Stimulated activated CD8-positive, alpha-beta memory T cell treated with anti-CD3 and anti-CD28 coated beads, Interleukin-12 subunit alpha, Interleukin-12 subunit beta, amount 100 ng/mL, for 1 hour (primary cell): Measurements from ENCODE around the gene ETFA.

ENCODE experiments used
- DNase-seq: peaks from one replicate; pipeline ENCODE4 v3.0.0-alpha.2; 2020; ENCODE audit warnings: low read depth

Gene ETFA

DNA sequence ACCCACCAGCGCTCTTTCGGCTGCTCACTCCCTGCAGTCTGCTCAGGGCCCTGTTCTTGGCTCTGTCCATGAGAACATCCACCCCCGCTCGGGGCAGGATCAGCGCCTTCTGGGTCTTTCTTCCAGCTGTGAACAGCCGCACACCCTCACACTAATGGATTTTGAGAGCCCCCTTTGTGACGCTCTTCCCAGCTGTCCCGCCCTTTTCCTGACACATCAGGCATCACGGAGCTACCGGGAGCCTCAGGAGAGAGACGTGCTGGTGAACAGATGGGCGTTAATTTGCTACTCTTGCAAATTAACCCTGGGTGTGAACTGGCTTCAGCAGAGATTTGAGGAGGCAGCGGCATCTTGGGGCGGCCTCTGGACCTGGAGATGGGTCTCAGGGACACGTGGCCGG, 138.5 kb downstream of the ETFA start:
- no peak for DNase-seq

DNA sequence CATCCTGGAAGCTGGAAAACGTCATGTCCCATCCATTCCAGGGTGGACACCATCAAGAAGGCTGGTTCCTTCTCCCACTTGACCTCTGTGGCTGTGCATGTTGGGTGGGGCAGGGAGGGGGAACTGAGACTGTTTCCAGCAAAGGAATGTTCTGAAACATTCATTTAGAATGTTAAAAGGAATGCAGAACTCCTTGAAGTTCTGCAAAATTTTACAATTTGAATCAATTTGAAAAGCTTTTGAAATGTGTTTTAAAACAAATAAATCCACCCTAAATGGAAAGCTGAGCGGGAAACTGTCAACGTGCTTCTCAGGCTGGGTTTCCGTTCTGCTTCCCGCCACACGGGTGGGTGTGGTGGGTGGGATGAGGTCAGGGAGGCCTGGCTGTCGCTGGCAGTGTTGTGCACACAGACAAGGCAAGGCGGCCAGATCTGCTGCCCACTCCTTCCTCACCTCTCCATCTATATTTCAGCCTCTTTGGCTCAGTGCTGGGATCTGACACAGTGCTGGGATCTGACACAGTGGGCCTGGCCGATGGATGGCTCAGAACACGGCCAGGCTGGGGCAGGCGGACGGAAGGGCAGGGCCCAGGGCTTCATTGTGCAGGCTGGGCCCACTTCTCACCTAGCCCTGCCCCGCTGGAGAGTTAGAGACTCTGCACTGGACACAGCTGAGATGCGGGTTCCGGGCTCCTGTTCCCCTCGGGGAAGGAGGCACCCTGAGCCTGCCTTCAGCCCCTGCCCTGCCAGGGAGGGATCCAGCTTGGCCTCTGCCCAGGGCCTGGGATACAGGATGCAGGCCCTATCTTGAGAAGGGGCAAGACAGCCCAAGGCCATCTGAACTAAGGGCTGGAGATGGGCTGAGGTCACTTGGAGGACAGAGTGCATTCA, 141.1 kb downstream of the ETFA start:
- DNase-seq: no peak

DNA sequence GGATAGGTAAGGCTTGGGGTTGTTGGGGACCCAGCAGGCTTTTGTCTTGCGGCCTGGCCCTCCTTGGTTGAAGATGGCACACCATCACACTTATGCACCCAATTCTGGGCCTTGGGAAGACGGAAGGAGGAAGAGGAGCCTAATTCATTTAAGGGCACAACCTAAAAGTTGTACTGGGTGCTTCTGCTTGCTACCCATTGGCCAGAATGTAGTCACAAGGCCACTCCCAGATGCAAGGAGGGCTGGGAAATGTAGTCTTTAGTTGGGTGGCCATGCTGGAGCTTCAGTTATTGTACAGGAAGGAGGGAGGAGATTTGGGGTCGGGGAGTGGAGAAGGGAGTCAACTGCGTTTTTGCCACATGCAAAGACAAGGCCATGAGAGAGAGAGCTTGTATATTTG, 142.3 kb downstream of the ETFA start:
- DNase-seq: no peak

DNA sequence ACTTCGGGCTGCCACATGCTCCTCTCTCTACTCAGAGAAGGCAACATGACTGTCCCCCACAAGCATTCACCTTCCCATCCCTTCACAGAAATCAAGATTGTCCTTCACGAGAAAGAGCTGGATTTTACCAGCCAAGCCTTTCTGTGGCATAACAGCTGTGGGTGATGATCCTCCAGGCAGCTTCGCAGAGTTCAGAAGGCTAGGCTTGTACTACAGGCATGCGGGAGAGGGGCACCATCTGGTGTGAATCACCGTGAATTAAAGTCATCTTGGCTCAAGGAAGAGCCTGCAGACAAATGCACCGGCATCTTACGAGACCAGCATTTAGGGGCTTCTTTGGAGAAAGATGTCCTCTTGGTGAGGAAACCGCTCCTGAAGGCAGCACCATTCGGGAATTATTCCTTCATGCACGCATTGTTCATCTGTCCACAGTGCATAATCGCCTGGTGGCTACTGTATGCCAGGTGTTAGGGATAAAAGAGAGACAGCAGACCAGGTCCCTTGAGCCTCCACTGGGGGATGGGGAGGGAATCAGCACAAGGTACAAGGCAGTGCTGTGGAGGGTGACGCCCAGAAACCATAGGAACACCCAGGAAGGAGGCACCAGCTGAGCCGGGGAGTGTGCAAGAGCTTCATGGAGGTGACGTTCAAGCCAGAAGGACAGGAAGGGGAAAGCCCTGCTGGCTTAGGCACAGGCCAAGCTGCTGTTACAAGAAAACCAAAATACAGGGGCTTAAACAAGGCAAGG, 142.9 kb downstream of the ETFA start:
- no peak for DNase-seq

DNA sequence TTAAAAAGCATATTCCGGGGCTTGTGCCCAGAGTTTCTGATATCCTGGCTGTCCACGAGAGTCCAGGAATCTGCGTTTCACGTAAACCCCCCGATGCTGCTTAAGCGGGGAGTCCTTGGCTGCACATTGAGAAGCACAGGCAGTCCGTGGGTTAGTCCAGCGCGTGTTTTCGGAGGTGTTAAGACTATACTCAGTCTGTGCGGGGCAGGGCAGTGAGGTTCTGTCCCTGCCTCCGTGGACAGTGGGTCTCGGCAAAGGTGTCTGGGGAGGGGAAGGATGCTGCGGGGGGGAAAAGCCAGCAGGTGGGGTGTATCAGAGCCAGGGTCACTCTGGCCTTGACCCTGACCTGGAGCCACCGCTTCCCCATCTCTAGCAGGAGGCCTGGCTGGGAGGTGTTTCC, 145.3 kb downstream of the ETFA start:
- no peak for DNase-seq
